ENCODE data around the gene CHIT1. TPM values are rescaled to one million over a fixed set of nuclear protein-coding genes. Genes with fewer than 3 reads are reported as not detected.

CHIT1 gene
- total RNA-seq, 1 experiment from 2014 or later, result not detected

- Histone ChIP-seq H3K36me3 (replicated peaks; ENCODE audit: control insufficient read depth, insufficient read depth, low read length) (no peaks in the 10 kb centered on the region), H3K27me3 (ENCODE audit: control insufficient read depth, insufficient read depth, low read length) (no peaks in the 10 kb centered on the region; the same call in 1 of the 2 replicates), H3K4me3 (ENCODE audit: insufficient read depth, low read depth, low read length) (no peak overlapping the region)
- DNase-seq, result no peak
Observed at GRCh38 chr1:203182387-203182953, 47.0 kb downstream of the CHIT1 start.

GRCh38 chr1:203181586-203182386 is 47.7 kb downstream of the CHIT1 start:
- Histone ChIP-seq H3K36me3 (replicated peaks; ENCODE audit: control insufficient read depth, insufficient read depth, low read length) (no peaks in the 10 kb centered on the region), H3K4me3 (ENCODE audit: insufficient read depth, low read depth, low read length) (no peak overlapping the region), H3K27me3 (ENCODE audit: control insufficient read depth, insufficient read depth, low read length) (no peaks in the 10 kb centered on the region; the same call in 1 of the 2 replicates)
- peak; percentile 28 for DNase-seq

GRCh38 chr1:203180611-203181330 is 48.7 kb downstream of the CHIT1 start:
- peak; percentile 20 for DNase-seq
- no peaks in the 10 kb centered on the region for H3K36me3 ChIP-seq (replicated peaks; ENCODE audit: control insufficient read depth, insufficient read depth, low read length)
- no peak overlapping the region for H3K4me3 ChIP-seq (ENCODE audit: insufficient read depth, low read depth, low read length)
- H3K27me3 ChIP-seq (ENCODE audit: control insufficient read depth, insufficient read depth, low read length), result no peaks in the 10 kb centered on the region; the same call in 1 of the 2 replicates

- Histone ChIP-seq H3K27me3 (ENCODE audit: control insufficient read depth, insufficient read depth, low read length) (no peaks in the 10 kb centered on the region; the same call in 1 of the 2 replicates), H3K36me3 (replicated peaks; ENCODE audit: control insufficient read depth, insufficient read depth, low read length) (no peaks in the 10 kb centered on the region), H3K4me3 (ENCODE audit: insufficient read depth, low read depth, low read length) (no peak overlapping the region)
- peak; percentile 28 for DNase-seq
Observed at GRCh38 chr1:203179667-203180005, 49.8 kb downstream of the CHIT1 start.

GRCh38 chr1:203178821-203179666 is 50.4 kb downstream of the CHIT1 start:
- no peaks in the 10 kb centered on the region; the same call in 1 of the 2 replicates for H3K27me3 ChIP-seq (ENCODE audit: control insufficient read depth, insufficient read depth, low read length)
- H3K4me3 ChIP-seq (ENCODE audit: insufficient read depth, low read depth, low read length), result no peak overlapping the region
- DNase-seq, result peak; percentile 30
- H3K36me3 ChIP-seq (replicated peaks; ENCODE audit: control insufficient read depth, insufficient read depth, low read length), result no peaks in the 10 kb centered on the region

- Histone ChIP-seq H3K4me3 (ENCODE audit: insufficient read depth, low read depth, low read length) (no peak overlapping the region), H3K27me3 (ENCODE audit: control insufficient read depth, insufficient read depth, low read length) (no peaks in the 10 kb centered on the region; the same call in 1 of the 2 replicates), H3K36me3 (replicated peaks; ENCODE audit: control insufficient read depth, insufficient read depth, low read length) (no peaks in the 10 kb centered on the region)
- DNase-seq, result peak; percentile 78
Observed at GRCh38 chr1:203178083-203178482, 51.4 kb downstream of the CHIT1 start.

GRCh38 chr1:203177470-203178039 is 51.9 kb downstream of the CHIT1 start:
- H3K4me3 ChIP-seq (ENCODE audit: insufficient read depth, low read depth, low read length), result no peak overlapping the region
- DNase-seq, result peak; percentile 45
- H3K36me3 ChIP-seq (replicated peaks; ENCODE audit: control insufficient read depth, insufficient read depth, low read length), result no peaks in the 10 kb centered on the region
- no peaks in the 10 kb centered on the region; the same call in 1 of the 2 replicates for H3K27me3 ChIP-seq (ENCODE audit: control insufficient read depth, insufficient read depth, low read length)

GRCh38 chr1:203177036-203177405 is 52.5 kb downstream of the CHIT1 start:
- peak; percentile 66 for DNase-seq
- no peaks in the 10 kb centered on the region; the same call in 1 of the 2 replicates for H3K27me3 ChIP-seq (ENCODE audit: control insufficient read depth, insufficient read depth, low read length)
- no peak overlapping the region for H3K4me3 ChIP-seq (ENCODE audit: insufficient read depth, low read depth, low read length)
- H3K36me3 ChIP-seq (replicated peaks; ENCODE audit: control insufficient read depth, insufficient read depth, low read length), result no peaks in the 10 kb centered on the region

GRCh38 chr1:203176273-203177035 is 53.0 kb downstream of the CHIT1 start:
- H3K4me3 ChIP-seq (ENCODE audit: insufficient read depth, low read depth, low read length), result no peak overlapping the region
- no peaks in the 10 kb centered on the region for H3K36me3 ChIP-seq (replicated peaks; ENCODE audit: control insufficient read depth, insufficient read depth, low read length)
- DNase-seq, result peak; percentile 20
- H3K27me3 ChIP-seq (ENCODE audit: control insufficient read depth, insufficient read depth, low read length), result no peaks in the 10 kb centered on the region; the same call in 1 of the 2 replicates

- Histone ChIP-seq H3K27me3 (ENCODE audit: control insufficient read depth, insufficient read depth, low read length) (no peaks in the 10 kb centered on the region; the same call in 1 of the 2 replicates), H3K36me3 (replicated peaks; ENCODE audit: control insufficient read depth, insufficient read depth, low read length) (no peaks in the 10 kb centered on the region), H3K4me3 (ENCODE audit: insufficient read depth, low read depth, low read length) (no peak overlapping the region)
- DNase-seq, result peak; percentile 42
Observed at GRCh38 chr1:203175827-203176241, 53.6 kb downstream of the CHIT1 start.

GRCh38 chr1:203175237-203175826 is 54.1 kb downstream of the CHIT1 start, which contains the start of gene MYBPH:
MYBPH (minus strand) TSS chr1:203175826; CDS start chr1:203175755, 71 bp downstream.
- peak; percentile 28 for DNase-seq
- H3K4me3 ChIP-seq (ENCODE audit: insufficient read depth, low read depth, low read length), result no peak within 1 kb of the TSS
- H3K36me3 ChIP-seq (replicated peaks; ENCODE audit: control insufficient read depth, insufficient read depth, low read length), result no peaks in the 10 kb centered on the region
- H3K27me3 ChIP-seq (ENCODE audit: control insufficient read depth, insufficient read depth, low read length), result no peaks in the 10 kb centered on the region; the same call in 1 of the 2 replicates

GRCh38 chr1:203174324-203174985 is 55.0 kb downstream of the CHIT1 start:
- no peaks in the 10 kb centered on the region for H3K36me3 ChIP-seq (replicated peaks; ENCODE audit: control insufficient read depth, insufficient read depth, low read length)
- H3K4me3 ChIP-seq (ENCODE audit: insufficient read depth, low read depth, low read length), result no peak overlapping the region
- no peaks in the 10 kb centered on the region for H3K27me3 ChIP-seq (ENCODE audit: control insufficient read depth, insufficient read depth, low read length)
- DNase-seq, result peak; percentile 28

Data from H7 (cell line).